Endothelial cell of umbilical vein (primary cell): ENCODE measurements around the gene DGKD.

ENCODE experiments used
- EZH2 ChIP-seq: IDR thresholded peaks from 2 replicates; pipeline ENCODE4 v1.6.1; 2012; ENCODE audit warnings: borderline replicate concordance, low read depth, mild to moderate bottlenecking, moderate library complexity, low read length, inconsistent platforms; ENCODE audit not compliant: severe bottlenecking
- POLR2A ChIP-seq: IDR thresholded peaks from 2 replicates; pipeline ENCODE4 v1.6.1; 2012; ENCODE audit warnings: low read depth, mild to moderate bottlenecking, control low read depth, low read length
- TF ChIP-seq, protein P1 (sequence below), 2 donors: IDR thresholded peaks; 1 replicate in 1 of 2; 2 replicates in 1 of 2; pipeline ENCODE4 v1.5.1; 2011; ENCODE audit warnings: low read length in 2 of 2, mild to moderate bottlenecking in 2 of 2, moderate library complexity in 2 of 2, control low read depth in 1 of 2, inconsistent platforms in 1 of 2, low read depth in 1 of 2; ENCODE audit not compliant: insufficient read depth in 1 of 2; ENCODE audit errors: extremely low read depth in 1 of 2

DNA sequence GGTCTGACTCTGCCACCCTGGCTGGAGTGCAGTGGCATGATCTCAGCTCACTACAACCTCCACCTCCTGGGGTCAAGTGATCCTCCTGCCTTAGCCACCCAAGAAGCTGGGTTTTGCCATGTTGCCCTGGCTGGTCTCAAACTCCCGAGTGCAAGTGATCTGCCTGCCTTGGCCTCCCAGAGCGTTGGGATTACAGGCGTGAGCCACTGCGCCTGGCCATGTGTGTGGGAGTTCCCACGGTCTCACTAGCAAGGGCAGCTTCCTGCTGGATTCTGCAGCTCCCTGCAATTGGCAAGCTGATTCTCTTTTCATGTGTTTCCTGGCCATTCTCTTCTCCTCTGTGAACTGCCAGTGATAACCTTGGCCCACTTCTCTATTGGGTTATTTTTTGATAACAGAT, 128.3 kb downstream of the DGKD start:
- TF ChIP-seq POLR2A, result no peak
- TF ChIP-seq, protein P1, sequence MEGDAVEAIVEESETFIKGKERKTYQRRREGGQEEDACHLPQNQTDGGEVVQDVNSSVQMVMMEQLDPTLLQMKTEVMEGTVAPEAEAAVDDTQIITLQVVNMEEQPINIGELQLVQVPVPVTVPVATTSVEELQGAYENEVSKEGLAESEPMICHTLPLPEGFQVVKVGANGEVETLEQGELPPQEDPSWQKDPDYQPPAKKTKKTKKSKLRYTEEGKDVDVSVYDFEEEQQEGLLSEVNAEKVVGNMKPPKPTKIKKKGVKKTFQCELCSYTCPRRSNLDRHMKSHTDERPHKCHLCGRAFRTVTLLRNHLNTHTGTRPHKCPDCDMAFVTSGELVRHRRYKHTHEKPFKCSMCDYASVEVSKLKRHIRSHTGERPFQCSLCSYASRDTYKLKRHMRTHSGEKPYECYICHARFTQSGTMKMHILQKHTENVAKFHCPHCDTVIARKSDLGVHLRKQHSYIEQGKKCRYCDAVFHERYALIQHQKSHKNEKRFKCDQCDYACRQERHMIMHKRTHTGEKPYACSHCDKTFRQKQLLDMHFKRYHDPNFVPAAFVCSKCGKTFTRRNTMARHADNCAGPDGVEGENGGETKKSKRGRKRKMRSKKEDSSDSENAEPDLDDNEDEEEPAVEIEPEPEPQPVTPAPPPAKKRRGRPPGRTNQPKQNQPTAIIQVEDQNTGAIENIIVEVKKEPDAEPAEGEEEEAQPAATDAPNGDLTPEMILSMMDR (IDR thresholded peaks at IDR 0.05; ENCODE audit: extremely low read depth in 1 of 2, insufficient read depth in 1 of 2, low read depth in 1 of 2, low read length in 2 of 2), result no peak
- TF ChIP-seq EZH2, result no peak
